HepG2 (cell line): ENCODE data around the gene GTSF1L. TPM values are rescaled to one million over a fixed set of nuclear protein-coding genes. Genes with fewer than 3 reads are reported as not detected.

Experiments
- ATAC-seq: fragments of 200-7000 bp; cut with Tn5 transposase; 3 replicates; pipeline ENCODE4 v1.9.1; 2020; ENCODE audit warnings: mild to moderate bottlenecking, moderate library complexity
- BruUV-seq: library from RNA; stranded (reverse); fragments of 400-500 nt; replicated peaks from 2 replicates; lab custom pipeline; 2021; lab: Mats Ljungman, UMichigan
- CTCF ChIA-PET: fragments of 300-600 bp; formaldehyde crosslinking; extraction: SDS; loops from one replicate; lab custom pipeline; 2021; ENCODE audit warnings: low total read pairs, inconsistent platforms, low intra/inter-chr PET ratio; lab: Yijun Ruan, JAX
- POLR2A ChIA-PET: fragments of 350-600 bp; sonication (Branson Sonifier 250); formaldehyde crosslinking; loops from one replicate; lab custom pipeline; 2020; ENCODE audit warnings: antibody characterized with exemption, inconsistent platforms; lab: Yijun Ruan, JAX
- DNase-seq: peaks from one replicate; pipeline ENCODE4 v3.0.0-alpha.2; 2015; ENCODE audit warnings: low spot score
- FAIRE-seq: peaks from 3 replicates; lab custom pipeline; 2011; peaks lifted over from hg19 to GRCh38; lab: Jason Lieb, UNC
- H2AFZ ChIP-seq: one replicate; pipeline ENCODE4 v1.6.1; 2011; ENCODE audit warnings: low read length, inconsistent platforms
- H3K27ac ChIP-seq: fragments of 300-600 bp; 3 replicates; pipeline ENCODE4 v1.8.0; 2011; ENCODE audit warnings: mixed run types, mild to moderate bottlenecking, mixed read lengths, low read length, inconsistent platforms; ENCODE audit not compliant: insufficient read depth; ENCODE audit errors: extremely low read length
- H3K27me3 ChIP-seq, 2 experiments: fragments of 200-600 bp in 1 of 2; 2 replicates in 1 of 2; 3 replicates in 1 of 2; pipeline versions ENCODE4 v1.6.0 to v1.8.0; 2011; ENCODE audit warnings: low read length in 2 of 2, mild to moderate bottlenecking in 2 of 2, moderate library complexity in 2 of 2, inconsistent platforms in 1 of 2; ENCODE audit not compliant: insufficient read depth in 2 of 2, control insufficient read depth in 1 of 2
- H3K36me3 ChIP-seq, 2 experiments: fragments of 200-600 bp in 1 of 2; replicated peaks in 1 of 2; 2 replicates in 1 of 2; 3 replicates in 1 of 2; pipeline versions ENCODE4 v1.5.1 to v1.8.0; 2011; ENCODE audit warnings: low read length in 2 of 2, inconsistent platforms in 1 of 2; ENCODE audit not compliant: insufficient read depth in 2 of 2, control insufficient read depth in 1 of 2
- H3K4me1 ChIP-seq: 2 replicates; pipeline ENCODE4 v1.5.1; 2012; ENCODE audit warnings: low read length, inconsistent platforms; ENCODE audit not compliant: insufficient read depth
- H3K4me2 ChIP-seq: 2 replicates; pipeline ENCODE4 v1.6.0; 2011; ENCODE audit warnings: low read depth, low read length, inconsistent platforms
- H3K4me3 ChIP-seq, 3 experiments: fragments of 200-600 bp in 1 of 3; sonication (generic), shearing (Covaris generic) in 1 of 3; replicated peaks in 1 of 3; 2 replicates each; pipeline ENCODE4 v1.5.1; 2011 to 2016; ENCODE audit warnings: low read length in 3 of 3, inconsistent platforms in 2 of 3, low read depth in 2 of 3, mild to moderate bottlenecking in 2 of 3, control low read depth in 1 of 3, mixed read lengths in 1 of 3; ENCODE audit not compliant: insufficient read depth in 1 of 3
- H3K79me2 ChIP-seq: one replicate; pipeline ENCODE4 v1.6.1; 2011; ENCODE audit warnings: low read length, inconsistent platforms; ENCODE audit not compliant: insufficient read depth
- H3K9ac ChIP-seq: 2 replicates; pipeline ENCODE4 v1.6.0; 2011; ENCODE audit warnings: mild to moderate bottlenecking, low read depth, low read length, inconsistent platforms; ENCODE audit not compliant: insufficient read depth
- H3K9me3 ChIP-seq: 2 replicates; pipeline ENCODE4 v1.5.1; 2012; ENCODE audit warnings: mild to moderate bottlenecking, low read length
- H4K20me1 ChIP-seq: 2 replicates; pipeline ENCODE4 v1.6.0; 2011; ENCODE audit warnings: inconsistent platforms, mild to moderate bottlenecking, low read length, moderate library complexity; ENCODE audit not compliant: insufficient read depth
- ARID3A ChIP-seq: IDR thresholded peaks from 2 replicates; pipeline ENCODE4 v1.6.1; 2012; ENCODE audit warnings: low read depth, low read length, improper control_type of control experiment
- CEBPZ ChIP-seq: IDR thresholded peaks from 2 replicates; pipeline ENCODE4 v1.6.1; 2012; ENCODE audit warnings: low read length, improper control_type of control experiment
- LRRFIP1 ChIP-seq: sonication (generic); formaldehyde crosslinking; conservative IDR thresholded peaks from 2 replicates; pipeline ENCODE4 v1.4.0; 2020; ENCODE audit warnings: missing genetic modification reagents
- U2AF2 ChIP-seq: fragments of 200-400 bp; formaldehyde crosslinking; IDR thresholded peaks from 2 replicates; pipeline ENCODE4 v1.6.1; 2017; ENCODE audit warnings: low read depth, mild to moderate bottlenecking, low read length
- ZNF12 ChIP-seq: sonication (generic); formaldehyde crosslinking; IDR thresholded peaks from 2 replicates; pipeline ENCODE4 v1.5.0; 2020; ENCODE audit warnings: missing genetic modification reagents
- ZNF451 ChIP-seq: sonication (generic); formaldehyde crosslinking; IDR thresholded peaks from 2 replicates; pipeline ENCODE4 v1.5.0; 2020; ENCODE audit warnings: mild to moderate bottlenecking, missing genetic modification reagents
- ZNF878 ChIP-seq: sonication (generic); formaldehyde crosslinking; IDR thresholded peaks from 2 replicates; pipeline ENCODE4 v1.8.1; 2023; ENCODE audit warnings: mild to moderate bottlenecking, missing genetic modification reagents, moderate library complexity
- WGBS: methylation state at CpG from one replicate; pipeline ENCODE4 v1.1.6; 2017; ENCODE audit warnings: low lambda C conversion rate; 5-methylcytosine and 5-hydroxymethylcytosine counted together
- in situ Hi-C: cut with HindIII; loops from 2 replicates; pipeline ENCODE4 v1.10.0; 2017; ENCODE audit warnings: low pct_unique_long_range_greater_than_20kb; ENCODE audit not compliant: extremely low pct_ligation_motif_present
- intact Hi-C: fragments of 100-400 bp; cut with micrococcal nuclease; formaldehyde crosslinking; loops from one replicate; pipeline ENCODE4 v1.10.0; 2022; ENCODE audit not compliant: unreplicated experiment
- polyA plus RNA-seq, 8 experiments: library from polyadenylated mRNA; depleted of rRNA in 3 of 8; stranded (reverse) in 7 of 8; unstranded in 1 of 8; fragments of >200 nt; fragmentation: Illumina TruSeq in 4 of 8; extraction: Trizol in 4 of 8; gene quantifications; 2 replicates each; pipeline versions ENCODE4 v1.2.1 to v1.2.3, GENCODE V29; 2011 to 2016; ENCODE audit warnings: low read depth in 4 of 8, missing spikeins in 1 of 8, mixed read lengths in 1 of 8; ENCODE audit not compliant: insufficient read depth in 1 of 8
- total RNA-seq, 5 experiments: library from RNA; depleted of rRNA; stranded (reverse); fragments of >200 nt; fragmentation: Illumina TruSeq; extraction: Trizol; gene quantifications; 2 replicates each; pipeline ENCODE4 v1.2.3, GENCODE V29; 2016; ENCODE audit warnings: low read depth in 1 of 5

GTSF1L gene
- total and polyA plus RNA-seq, 2 of the 13 experiments (the other 11 are each of a cell fraction or from before 2014, with no cell fraction given): not detected

- Histone ChIP-seq H3K27ac (no peak overlapping the region), H3K9ac (no peak overlapping the region), H3K4me3 (no peak overlapping the region), H2AFZ (no peak overlapping the region), H4K20me1 (no peaks in the 10 kb centered on the region), H3K4me1 (peaks cover 48% of the 10 kb centered on the region), H3K4me2 (no peak overlapping the region), H3K36me3 (no peaks in the 10 kb centered on the region), H3K27me3 (peaks cover 0 to 31% of the 10 kb centered on the region in 2 experiments; a peak in 2 of 5 replicates), H3K9me3 (no peaks in the 10 kb centered on the region), H3K79me2 (no peaks in the 10 kb centered on the region)
- ATAC-seq (no peak), FAIRE-seq (no peak), DNase-seq (no peak)
- no TSS peak for BruUV-seq
- POLR2A ChIA-PET: interaction anchor here (1.3 to 1.5 kb wide), 2 partner anchors 11 to 271 kb away, joined by 3 to 4 read pairs; partner anchors contain the start of gene SRSF6
- CTCF ChIA-PET: no interaction called here
- WGBS: 64% methylated on average over 7 of the region's 7 CpGs
- peak; percentile 96 for TF ChIP-seq ZNF12 (CRISPR knock-in tag)
- TF ChIP-seq ZNF878 (CRISPR knock-in tag): no peak
- intact Hi-C loops (loop anchor here (10.0 kb wide), 1 partner anchor 476 kb away; no protein-coding TSS in a partner anchor), in situ Hi-C loops (no loop called here)
Measured at GRCh38 chr20:43728686-43729255, 2.0 kb upstream of the GTSF1L start.

GRCh38 chr20:43727980-43728590 is 1.3 kb upstream of the GTSF1L start:
- no peaks in the 10 kb centered on the region for H3K36me3 ChIP-seq
- DNase-seq (peak; percentile 52), ATAC-seq (no peak), FAIRE-seq (peak; percentile 46)
- POLR2A ChIA-PET: interaction anchor here (1.3 to 1.5 kb wide), 2 partner anchors 11 to 271 kb away, joined by 3 to 4 read pairs; partner anchors contain the start of gene SRSF6
- peaks cover 46% of the 10 kb centered on the region for H3K4me1 ChIP-seq
- H3K27me3 ChIP-seq: peaks cover 0 to 27% of the 10 kb centered on the region in 2 experiments; a peak in 2 of 5 replicates
- in situ Hi-C loops (no loop called here), intact Hi-C loops (loop anchor here (10.0 kb wide), 1 partner anchor 477 kb away; no protein-coding TSS in a partner anchor)
- no peak overlapping the region for H3K27ac ChIP-seq
- no TSS peak for BruUV-seq
- WGBS: 16% methylated on average over 1 of the region's 1 CpG
- no peak overlapping the region for H3K4me2 ChIP-seq
- CTCF ChIA-PET: no interaction called here
- H3K79me2 ChIP-seq: no peaks in the 10 kb centered on the region
- H2AFZ ChIP-seq: no peak overlapping the region
- no peaks in the 10 kb centered on the region for H3K9me3 ChIP-seq
- no peak overlapping the region for H3K9ac ChIP-seq
- no peaks in the 10 kb centered on the region for H4K20me1 ChIP-seq
- no peak overlapping the region for H3K4me3 ChIP-seq
- TF ChIP-seq CEBPZ (no peak), ARID3A (peak; percentile 21; the same call in 1 of the 2 replicates), ZNF451 (CRISPR knock-in tag) (no peak), LRRFIP1 (CRISPR knock-in tag) (no peak), U2AF2 (no peak)
